Adrenal gland (tissue), 12 donors: Measurements from ENCODE around the gene CD28. TPM values are rescaled to one million over a fixed set of nuclear protein-coding genes. Genes with fewer than 3 reads are reported as not detected.

Source experiments
- DNase-seq, 7 donors: peaks; one replicate each; pipeline ENCODE4 v3.0.0-alpha.2; 2019 to 2020
- H3K27ac ChIP-seq, 5 donors: fragments of 200-600 bp; sonication (generic) in 4 of 5; 1 replicate in 3 of 5; 2 replicates in 2 of 5; pipeline versions ENCODE4 v1.5.1 to v1.8.0; 2016 to 2020; ENCODE audit warnings: mild to moderate bottlenecking in 1 of 5
- H3K27me3 ChIP-seq: fragments of 200-600 bp; 2 replicates; pipeline ENCODE4 v1.8.0; 2021
- H3K36me3 ChIP-seq, 2 donors: fragments of 200-600 bp; replicated peaks in 1 of 2; 1 replicate in 1 of 2; 2 replicates in 1 of 2; pipeline versions ENCODE4 v1.5.1 to v1.8.0; 2018 to 2022
- H3K4me1 ChIP-seq, 2 donors: fragments of 200-600 bp; replicated peaks in 1 of 2; 1 replicate in 1 of 2; 2 replicates in 1 of 2; pipeline versions ENCODE4 v1.5.1 to v1.8.0; 2018 to 2021
- H3K4me3 ChIP-seq, 4 donors: fragments of 200-600 bp; sonication (generic) in 3 of 4; one replicate each; pipeline ENCODE4 v1.5.1; 2016 to 2018
- H3K9me3 ChIP-seq, 3 donors: fragments of 200-600 bp; sonication (generic) in 1 of 3; replicated peaks in 1 of 3; 1 replicate in 2 of 3; 2 replicates in 1 of 3; pipeline versions ENCODE4 v1.5.1 to v1.8.0; 2016 to 2021
- POLR2A ChIP-seq, 2 donors: fragments of 450-650 bp; IDR thresholded peaks; one replicate each; pipeline ENCODE4 v1.6.1; 2017; ENCODE audit warnings: antibody characterized with exemption in 2 of 2, mild to moderate bottlenecking in 2 of 2, moderate library complexity in 1 of 2
- WGBS, 4 donors: extraction: QIAGEN DNeasy Blood & Tissue Kit in 2 of 4; methylation state at CpG; one replicate each; pipeline versions ENCODE4 v1.1.5 to v1.1.7; 2013 to 2017; 5-methylcytosine and 5-hydroxymethylcytosine counted together
- intact Hi-C, 2 donors: fragments of 100-400 bp; cut with DNase I; formaldehyde crosslinking; loops; one replicate each; pipeline versions ENCODE4 v1.14.1 to v1.15.0; 2022 to 2023
- polyA plus RNA-seq, 3 donors: library from polyadenylated mRNA; stranded (reverse); fragments of 200-250 nt in 2 of 3; fragments of 350-450 nt in 1 of 3; fragmentation: Illumina TruSeq in 1 of 3; extraction: RNeasy Lipid Tissue Mini Kit (QIAGEN cat#74804) in 1 of 3; gene quantifications; one replicate each; pipeline ENCODE4 v1.2.3, GENCODE V29; 2013 to 2014
- total RNA-seq, 9 donors: library from RNA; depleted of rRNA in 4 of 9; stranded (reverse); fragments of >200 nt in 4 of 9; fragments of 120-200 nt in 1 of 9; fragmentation: NEBNext Ultra II Directional in 1 of 9; extraction: Animal tissue kit (Norgen Biotek cat#: 25700) in 1 of 9; gene quantifications; one replicate each; pipeline versions ENCODE4 v1.1.0 to v1.2.4, GENCODE V29; 2013 to 2023
- TF ChIP-seq, protein P1 (sequence below), 6 experiments: fragments of 450-650 bp in 4 of 6; fragments of 200-600 bp in 2 of 6; sonication (generic) in 1 of 6; IDR thresholded peaks; 1 replicate in 5 of 6; 2 replicates in 1 of 6; pipeline versions ENCODE4 v1.5.1 to v1.8.0; 2016 to 2021; ENCODE audit warnings: antibody characterized with exemption in 6 of 6, mild to moderate bottlenecking in 2 of 6, moderate library complexity in 1 of 6
- donor health status: healthy with polysubstance abuse.
- donor health status: Bipolar disorder and iron deficiency.
- donor health status: DM: yes; HTN: yes; CAD: no.
- donor health status: DM: no; HTN: no; CAD: no.
- donor health status: DM: no; HTN: no; CAD: no.
- donor health status: DM: yes; HTN: yes; CAD: no.

Gene CD28
- total and polyA plus RNA-seq, 12 donors, result 0.08 to 1.4 (median 0.32) TPM; not detected in 1

DNA sequence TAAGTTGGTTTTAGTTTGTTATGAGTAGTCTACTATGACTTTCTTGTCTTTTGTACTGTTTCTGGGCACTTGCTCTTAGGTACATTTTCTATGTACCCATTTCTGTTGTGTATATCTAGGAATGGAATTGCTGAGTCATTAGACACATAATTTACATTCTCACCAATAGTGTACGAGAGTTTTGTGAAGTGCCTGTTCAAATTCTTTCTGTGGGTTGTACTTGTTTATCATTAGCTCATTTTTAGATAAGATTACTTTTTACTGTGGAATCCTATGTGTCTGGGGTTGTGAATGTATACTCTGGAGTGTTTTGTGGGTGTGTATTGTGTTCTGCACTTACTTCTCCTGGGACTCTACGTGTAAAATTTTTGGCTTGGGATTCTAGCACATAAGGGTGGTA, 36.6 kb upstream of the CD28 start:
- intact Hi-C loops, result no loop called here
- H3K27ac ChIP-seq, result no peak overlapping the region
- no peaks in the 10 kb centered on the region for H3K27me3 ChIP-seq
- TF ChIP-seq, protein P1, sequence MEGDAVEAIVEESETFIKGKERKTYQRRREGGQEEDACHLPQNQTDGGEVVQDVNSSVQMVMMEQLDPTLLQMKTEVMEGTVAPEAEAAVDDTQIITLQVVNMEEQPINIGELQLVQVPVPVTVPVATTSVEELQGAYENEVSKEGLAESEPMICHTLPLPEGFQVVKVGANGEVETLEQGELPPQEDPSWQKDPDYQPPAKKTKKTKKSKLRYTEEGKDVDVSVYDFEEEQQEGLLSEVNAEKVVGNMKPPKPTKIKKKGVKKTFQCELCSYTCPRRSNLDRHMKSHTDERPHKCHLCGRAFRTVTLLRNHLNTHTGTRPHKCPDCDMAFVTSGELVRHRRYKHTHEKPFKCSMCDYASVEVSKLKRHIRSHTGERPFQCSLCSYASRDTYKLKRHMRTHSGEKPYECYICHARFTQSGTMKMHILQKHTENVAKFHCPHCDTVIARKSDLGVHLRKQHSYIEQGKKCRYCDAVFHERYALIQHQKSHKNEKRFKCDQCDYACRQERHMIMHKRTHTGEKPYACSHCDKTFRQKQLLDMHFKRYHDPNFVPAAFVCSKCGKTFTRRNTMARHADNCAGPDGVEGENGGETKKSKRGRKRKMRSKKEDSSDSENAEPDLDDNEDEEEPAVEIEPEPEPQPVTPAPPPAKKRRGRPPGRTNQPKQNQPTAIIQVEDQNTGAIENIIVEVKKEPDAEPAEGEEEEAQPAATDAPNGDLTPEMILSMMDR (IDR thresholded peaks at IDR 0.05), result no peak
- no peak for TF ChIP-seq POLR2A (IDR thresholded peaks at IDR 0.05)
- H3K4me3 ChIP-seq, result no peak overlapping the region
- no peak for DNase-seq
- H3K9me3 ChIP-seq, result no peaks in the 10 kb centered on the region
- H3K4me1 ChIP-seq, result no peaks in the 10 kb centered on the region
- H3K36me3 ChIP-seq, result no peaks in the 10 kb centered on the region
- WGBS, 4 donors, result 54 to 69% (median 62%) methylated on average over 2 of the region's 2 CpGs

DNA sequence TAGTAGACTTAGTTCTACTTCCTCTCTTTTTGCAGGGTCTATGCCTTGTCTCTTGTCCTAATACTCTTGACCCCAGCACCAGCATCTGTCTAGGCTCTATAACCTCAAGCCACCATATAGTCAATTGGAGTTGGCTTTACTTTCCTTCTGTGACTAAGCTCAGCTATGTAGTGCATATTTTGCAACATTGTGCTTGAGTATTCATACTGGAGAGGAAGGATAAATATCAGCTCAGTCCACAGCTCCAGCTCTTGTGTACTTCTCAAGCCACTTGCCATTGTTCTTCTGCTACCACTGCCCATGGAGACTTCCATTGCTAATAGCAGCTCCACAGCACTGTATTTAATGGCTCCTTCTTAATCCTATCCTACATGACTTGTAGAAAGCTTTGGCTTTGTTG, 35.5 kb upstream of the CD28 start:
- Histone ChIP-seq H3K36me3 (no peaks in the 10 kb centered on the region), H3K27ac (no peak overlapping the region), H3K9me3 (no peaks in the 10 kb centered on the region), H3K4me3 (no peak overlapping the region), H3K27me3 (no peaks in the 10 kb centered on the region), H3K4me1 (no peaks in the 10 kb centered on the region)
- DNase-seq, result no peak
- intact Hi-C loops, result no loop called here
- TF ChIP-seq, protein P1 (IDR thresholded peaks at IDR 0.05), result no peak
- no peak for TF ChIP-seq POLR2A (IDR thresholded peaks at IDR 0.05)

DNA sequence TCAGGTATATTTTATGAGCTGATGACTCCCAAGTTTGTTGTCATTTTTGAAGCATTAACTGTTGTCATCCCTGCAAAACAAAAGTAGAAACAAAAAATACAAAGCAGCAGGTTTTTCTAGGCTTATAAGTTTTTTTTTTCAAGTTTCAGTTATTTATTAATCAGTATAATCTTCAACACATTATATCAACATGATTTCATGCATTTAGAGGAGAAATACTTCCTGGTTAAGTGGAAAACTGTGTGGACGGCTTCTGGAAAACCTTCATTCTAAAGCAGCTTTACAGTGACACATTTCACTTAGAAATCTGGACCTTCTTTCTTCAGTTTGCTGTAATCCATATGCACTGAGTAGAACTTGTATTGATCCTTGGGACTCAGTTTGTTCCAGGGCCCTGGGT, 34.6 kb upstream of the CD28 start:
- WGBS, 4 donors, result 94 to 100% (median 96%) methylated on average over 1 of the region's 1 CpG

DNA sequence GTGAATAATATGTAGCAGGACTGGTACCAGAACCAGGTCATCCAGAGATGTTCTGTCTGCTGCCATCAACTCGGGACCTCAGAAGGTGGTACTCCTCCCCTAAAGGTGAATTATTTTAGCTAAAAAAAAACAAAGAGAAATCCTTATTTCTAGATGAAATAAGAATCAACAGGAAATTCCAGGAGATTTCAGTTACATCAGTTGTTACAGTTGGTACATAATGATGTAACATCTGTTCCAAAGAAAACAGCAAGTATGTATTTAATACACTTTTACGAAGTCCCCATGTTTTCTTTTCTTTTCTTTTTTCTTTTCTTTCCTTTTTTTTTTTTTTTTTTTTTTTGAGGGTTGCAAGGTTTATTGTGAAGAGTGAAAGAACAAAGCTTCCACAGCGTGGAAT, 33.6 kb upstream of the CD28 start:
- TF ChIP-seq, protein P1 (IDR thresholded peaks at IDR 0.05), result no peak
- no peak for TF ChIP-seq POLR2A (IDR thresholded peaks at IDR 0.05)
- H3K4me3 ChIP-seq, result no peak overlapping the region
- 64 to 73% (median 68%) methylated on average over 3 of the region's 3 CpGs for WGBS, 4 donors
- H3K9me3 ChIP-seq, result no peaks in the 10 kb centered on the region
- no peaks in the 10 kb centered on the region for H3K27me3 ChIP-seq
- no peak for DNase-seq
- H3K36me3 ChIP-seq, result no peaks in the 10 kb centered on the region
- H3K4me1 ChIP-seq, result no peaks in the 10 kb centered on the region
- intact Hi-C loops, result no loop called here
- H3K27ac ChIP-seq, result no peak overlapping the region

More for the DNA sequence above, 34.6 kb upstream of the CD28 start:
- no peak overlapping the region for H3K27ac ChIP-seq
- intact Hi-C loops, result no loop called here
- H3K4me1 ChIP-seq, result no peaks in the 10 kb centered on the region
- no peak for DNase-seq
- H3K9me3 ChIP-seq, result no peaks in the 10 kb centered on the region
- TF ChIP-seq, protein P1 (IDR thresholded peaks at IDR 0.05), result no peak
- TF ChIP-seq POLR2A (IDR thresholded peaks at IDR 0.05), result no peak
- H3K36me3 ChIP-seq, result no peaks in the 10 kb centered on the region
- H3K27me3 ChIP-seq, result no peaks in the 10 kb centered on the region
- no peak overlapping the region for H3K4me3 ChIP-seq
